H9 (cell line): ENCODE data around the gene RALGDS. TPM values are rescaled to one million over a fixed set of nuclear protein-coding genes. Genes with fewer than 3 reads are reported as not detected.
A peak's percentile ranks its signal among the peaks of the same experiment; 100 is the strongest.
"Not testable (repeated sequence)": the region's sequence is repeated elsewhere in the genome, so short reads cannot be mapped to it uniquely, and the experiment has no call there.

Experiments
- DNase-seq: peaks from one replicate; pipeline ENCODE4 v3.0.0-alpha.2; 2017
- H2AFZ ChIP-seq: one replicate; pipeline ENCODE4 v1.6.1; 2013; ENCODE audit warnings: mild to moderate bottlenecking, low read length, control low read depth, moderate library complexity
- H2AK5ac ChIP-seq: 2 replicates; pipeline ENCODE4 v1.6.1; 2013; ENCODE audit warnings: low read length, control low read depth, mixed read lengths; ENCODE audit not compliant: insufficient read length
- H2BK120ac ChIP-seq: one replicate; pipeline ENCODE4 v1.6.1; 2013; ENCODE audit warnings: low read depth, mild to moderate bottlenecking, low read length, control low read depth, inconsistent platforms; ENCODE audit not compliant: poor library complexity, severe bottlenecking
- H2BK12ac ChIP-seq: 2 replicates; pipeline ENCODE4 v1.6.1; 2013; ENCODE audit warnings: low read length, control low read depth, mixed read lengths, low read depth; ENCODE audit not compliant: insufficient read length
- H2BK15ac ChIP-seq: 2 replicates; pipeline ENCODE4 v1.6.1; 2013; ENCODE audit warnings: low read depth, low read length, control low read depth
- H2BK20ac ChIP-seq: one replicate; pipeline ENCODE4 v1.6.1; 2013; ENCODE audit warnings: low read depth, mild to moderate bottlenecking, low read length, control low read depth, inconsistent platforms; ENCODE audit not compliant: poor library complexity, severe bottlenecking
- H2BK5ac ChIP-seq: 2 replicates; pipeline ENCODE4 v1.6.1; 2013; ENCODE audit warnings: low read length, control low read depth, mixed read lengths; ENCODE audit not compliant: insufficient read length
- H3K14ac ChIP-seq: 2 replicates; pipeline ENCODE4 v1.6.1; 2013; ENCODE audit warnings: low read length, control low read depth; ENCODE audit not compliant: insufficient read depth
- H3K18ac ChIP-seq: 2 replicates; pipeline ENCODE4 v1.6.1; 2013; ENCODE audit warnings: low read depth, mild to moderate bottlenecking, mixed read lengths, low read length, control low read depth; ENCODE audit not compliant: insufficient read length
- H3K23ac ChIP-seq: 2 replicates; pipeline ENCODE4 v1.6.1; 2013; ENCODE audit warnings: low read length, control low read depth, mixed read lengths, low read depth; ENCODE audit not compliant: insufficient read length
- H3K23me2 ChIP-seq: 2 replicates; pipeline ENCODE4 v1.6.1; 2013; ENCODE audit warnings: low read depth, mild to moderate bottlenecking, mixed read lengths, low read length, control low read depth; ENCODE audit not compliant: insufficient read length, poor library complexity, severe bottlenecking
- H3K27ac ChIP-seq: 2 replicates; pipeline ENCODE4 v1.5.1; 2013; ENCODE audit warnings: low read length, control low read depth, mixed read lengths, low read depth; ENCODE audit not compliant: insufficient read length
- H3K27me3 ChIP-seq: 2 replicates; pipeline ENCODE4 v1.6.1; 2013; ENCODE audit warnings: low read length, control low read depth, inconsistent platforms; ENCODE audit not compliant: insufficient read depth
- H3K4ac ChIP-seq: 2 replicates; pipeline ENCODE4 v1.6.1; 2013; ENCODE audit warnings: low read depth, mild to moderate bottlenecking, control low read depth, inconsistent platforms, low read length, moderate library complexity
- H3K4me1 ChIP-seq: 2 replicates; pipeline ENCODE4 v1.6.1; 2013; ENCODE audit warnings: low read length, control low read depth, inconsistent platforms; ENCODE audit not compliant: insufficient read depth
- H3K4me2 ChIP-seq: 2 replicates; pipeline ENCODE4 v1.6.1; 2013; ENCODE audit warnings: low read length, control low read depth, mixed read lengths; ENCODE audit not compliant: insufficient read length, insufficient read depth
- H3K56ac ChIP-seq: 2 replicates; pipeline ENCODE4 v1.6.1; 2013; ENCODE audit warnings: low read depth, mild to moderate bottlenecking, mixed read lengths, low read length, control low read depth; ENCODE audit not compliant: insufficient read length
- H3K79me1 ChIP-seq: 2 replicates; pipeline ENCODE4 v1.6.1; 2013; ENCODE audit warnings: low read depth, mild to moderate bottlenecking, moderate library complexity, low read length, control low read depth, inconsistent platforms; ENCODE audit not compliant: insufficient read depth, poor library complexity, severe bottlenecking
- H3K79me2 ChIP-seq: 2 replicates; pipeline ENCODE4 v1.6.1; 2013; ENCODE audit warnings: low read length, control low read depth, inconsistent platforms; ENCODE audit not compliant: insufficient read depth
- H3K9ac ChIP-seq: 2 replicates; pipeline ENCODE4 v1.6.1; 2013; ENCODE audit warnings: low read length, control low read depth, mixed read lengths; ENCODE audit not compliant: insufficient read length; ENCODE audit errors: extremely low read depth
- H3K9me3 ChIP-seq: one replicate; pipeline ENCODE4 v1.6.1; 2013; ENCODE audit warnings: low read depth, low read length, inconsistent platforms; ENCODE audit not compliant: control insufficient read depth
- H3T11ph ChIP-seq: one replicate; pipeline ENCODE4 v1.6.1; 2013; ENCODE audit warnings: mild to moderate bottlenecking, low read length, control low read depth, inconsistent platforms
- H4K20me1 ChIP-seq: one replicate; pipeline ENCODE4 v1.6.1; 2013; ENCODE audit not compliant: control insufficient read depth, insufficient read length, insufficient read depth
- H4K5ac ChIP-seq: 2 replicates; pipeline ENCODE4 v1.6.1; 2013; ENCODE audit warnings: low read depth, mild to moderate bottlenecking, mixed read lengths, low read length, control low read depth; ENCODE audit not compliant: insufficient read length
- H4K8ac ChIP-seq: replicated peaks from 2 replicates; pipeline ENCODE4 v1.6.1; 2013; ENCODE audit warnings: low read length, control low read depth, mixed read lengths, low read depth; ENCODE audit not compliant: insufficient read length
- H4K91ac ChIP-seq: 2 replicates; pipeline ENCODE4 v1.6.1; 2013; ENCODE audit warnings: low read depth, mild to moderate bottlenecking, moderate library complexity, mixed read lengths, low read length, control low read depth; ENCODE audit not compliant: insufficient read length
- H3K27ac Mint-ChIP-seq, 3 experiments: 2 replicates in 2 of 3; 3 replicates in 1 of 3; pipeline ENCODE4 v1.8.0; 2020 to 2021; ENCODE audit warnings: mixed read lengths in 3 of 3, mild to moderate bottlenecking in 1 of 3, moderate library complexity in 1 of 3
- H3K27me3 Mint-ChIP-seq: 2 replicates; pipeline ENCODE4 v1.8.0; 2021; ENCODE audit warnings: low read depth, mild to moderate bottlenecking, moderate library complexity, mixed read lengths
- H3K36me3 Mint-ChIP-seq, 3 experiments: 2 replicates in 2 of 3; 3 replicates in 1 of 3; pipeline ENCODE4 v1.8.0; 2020 to 2021; ENCODE audit warnings: low read depth in 3 of 3, mixed read lengths in 3 of 3; ENCODE audit not compliant: insufficient read depth in 1 of 3
- H3K4me1 Mint-ChIP-seq, 2 experiments: 2 replicates each; pipeline ENCODE4 v1.8.0; 2020; ENCODE audit warnings: mixed read lengths in 2 of 2
- H3K4me3 Mint-ChIP-seq, 2 experiments: 2 replicates in 1 of 2; 3 replicates in 1 of 2; pipeline ENCODE4 v1.8.0; 2020 to 2021; ENCODE audit warnings: mild to moderate bottlenecking in 2 of 2, mixed read lengths in 2 of 2, moderate library complexity in 1 of 2
- H3K9me3 Mint-ChIP-seq, 2 experiments: 2 replicates in 1 of 2; 3 replicates in 1 of 2; pipeline ENCODE4 v1.8.0; 2020; ENCODE audit warnings: mild to moderate bottlenecking in 2 of 2, mixed read lengths in 2 of 2, moderate library complexity in 1 of 2
- WGBS: extraction: QIAGEN DNeasy Blood & Tissue Kit; methylation state at CpG from one replicate; pipeline ENCODE4 v1.1.7; 2013; ENCODE audit warnings: missing lambda C conversion rate, low lambda C conversion rate, mixed read lengths; ENCODE audit not compliant: insufficient read length; ENCODE audit errors: extremely low coverage; 5-methylcytosine and 5-hydroxymethylcytosine counted together
- total RNA-seq: library from RNA; stranded (reverse); gene quantifications from 2 replicates; pipeline ENCODE4 v1.2.1, GENCODE V29; 2021

The RALGDS gene
- total RNA-seq, 1 experiment from 2014 or later, result 21.3 TPM

- H3K27me3 ChIP-seq, H3K9me3 ChIP-seq, H4K20me1 ChIP-seq, H2AFZ ChIP-seq, H3K56ac ChIP-seq, H2AK5ac ChIP-seq, H2BK20ac ChIP-seq, H3K27ac ChIP-seq, DNase-seq, H3K14ac ChIP-seq, H2BK5ac ChIP-seq, H2BK120ac ChIP-seq, H4K8ac ChIP-seq, H3K4ac ChIP-seq, H4K5ac ChIP-seq, H3K79me1 ChIP-seq, H2BK12ac ChIP-seq, H3K79me2 ChIP-seq, H3K9me3 Mint-ChIP-seq, H3K4me1 ChIP-seq, H2BK15ac ChIP-seq, H3K4me3 Mint-ChIP-seq, H3K27me3 Mint-ChIP-seq, H3K4me2 ChIP-seq, H3K27ac Mint-ChIP-seq, H3T11ph ChIP-seq, H3K23ac ChIP-seq, H4K91ac ChIP-seq, H3K9ac ChIP-seq, H3K23me2 ChIP-seq, H3K36me3 Mint-ChIP-seq, H3K18ac ChIP-seq: not testable (repeated sequence)
- no CpG with 5 or more reads among the region's 9 CpGs for WGBS
- H3K4me1 Mint-ChIP-seq, result peaks cover 13 to 15% of the 10 kb centered on the region in 2 experiments
These were observed 37.4 kb downstream of the RALGDS start for GRCh38 chr9:133083688-133084087.

DNA sequence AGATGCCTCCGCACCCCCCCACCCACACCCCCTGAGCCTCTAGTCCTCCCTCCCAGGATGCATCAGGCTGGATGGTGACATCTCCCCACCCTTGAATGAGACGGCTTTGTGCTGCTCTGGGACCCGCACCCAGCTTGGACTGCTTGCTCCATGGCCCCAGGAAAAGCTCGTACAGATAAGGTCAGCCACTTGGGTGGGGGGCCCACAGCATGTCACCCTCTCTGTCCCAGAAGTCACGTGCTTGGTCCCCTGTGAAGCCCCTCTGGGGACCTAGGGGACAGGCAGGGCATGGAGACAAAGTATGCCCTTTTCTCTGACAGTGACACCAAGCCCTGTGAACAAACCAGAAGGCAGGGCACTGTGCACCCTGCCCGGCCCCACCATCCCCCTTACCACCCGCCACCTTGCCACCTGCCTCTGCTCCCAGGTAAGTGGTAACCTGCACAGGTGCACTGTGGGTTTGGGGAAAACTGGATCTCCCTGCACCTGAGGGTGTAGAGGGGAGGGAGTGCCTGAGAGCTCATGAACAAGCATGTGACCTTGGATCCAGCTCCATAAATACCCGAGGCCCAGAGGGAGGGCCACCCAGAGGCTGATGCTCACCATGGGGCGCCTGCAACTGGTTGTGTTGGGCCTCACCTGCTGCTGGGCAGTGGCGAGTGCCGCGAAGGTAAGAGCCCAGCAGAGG lies 38.9 kb downstream of the RALGDS start:
- not testable (repeated sequence) for H2AFZ ChIP-seq, H2BK120ac ChIP-seq, H3K23ac ChIP-seq, H3T11ph ChIP-seq, H3K56ac ChIP-seq, H2BK5ac ChIP-seq, H4K8ac ChIP-seq, H3K9ac ChIP-seq, H3K18ac ChIP-seq, H3K23me2 ChIP-seq, H3K4me3 Mint-ChIP-seq, H4K91ac ChIP-seq, H4K20me1 ChIP-seq, H3K36me3 Mint-ChIP-seq, H3K4me2 ChIP-seq, H3K27ac Mint-ChIP-seq, H3K27ac ChIP-seq, H3K79me1 ChIP-seq, H2AK5ac ChIP-seq, H3K9me3 Mint-ChIP-seq, H2BK12ac ChIP-seq, H3K4me1 ChIP-seq, H2BK20ac ChIP-seq, H2BK15ac ChIP-seq, H3K27me3 ChIP-seq, H4K5ac ChIP-seq, H3K4ac ChIP-seq, H3K9me3 ChIP-seq, H3K79me2 ChIP-seq, H3K14ac ChIP-seq
- WGBS, result no CpG with 5 or more reads among the region's 12 CpGs
- Mint-ChIP-seq H3K27me3 (peaks cover 10% of the 10 kb centered on the region), H3K4me1 (peaks cover 13 to 15% of the 10 kb centered on the region in 2 experiments)
- DNase-seq, result peak; percentile 23
